Activated T-cell treated with anti-CD3 and anti-CD28 coated beads, Interleukin-2, amount 50 U/mL, for 24 hours (primary cell): Measurements from ENCODE around the gene GDI1.

ENCODE experiments used
- DNase-seq: peaks from one replicate; pipeline ENCODE4 v3.0.0-alpha.2; 2020
- H3K27ac Mint-ChIP-seq: 2 replicates; pipeline ENCODE4 v1.8.0; 2020; ENCODE audit warnings: mild to moderate bottlenecking, mixed read lengths
- H3K27me3 Mint-ChIP-seq: 2 replicates; pipeline ENCODE4 v1.8.0; 2020; ENCODE audit warnings: mixed read lengths
- H3K36me3 Mint-ChIP-seq: 2 replicates; pipeline ENCODE4 v1.8.0; 2020; ENCODE audit warnings: low read depth, mixed read lengths
- H3K4me1 Mint-ChIP-seq: 2 replicates; pipeline ENCODE4 v1.8.0; 2020; ENCODE audit warnings: low read depth, mixed read lengths
- H3K4me3 Mint-ChIP-seq: 2 replicates; pipeline ENCODE4 v1.8.0; 2020; ENCODE audit warnings: mild to moderate bottlenecking, moderate library complexity, mixed read lengths
- H3K9me3 Mint-ChIP-seq: 2 replicates; pipeline ENCODE4 v1.8.0; 2020; ENCODE audit warnings: mixed read lengths

GDI1 gene

DNA sequence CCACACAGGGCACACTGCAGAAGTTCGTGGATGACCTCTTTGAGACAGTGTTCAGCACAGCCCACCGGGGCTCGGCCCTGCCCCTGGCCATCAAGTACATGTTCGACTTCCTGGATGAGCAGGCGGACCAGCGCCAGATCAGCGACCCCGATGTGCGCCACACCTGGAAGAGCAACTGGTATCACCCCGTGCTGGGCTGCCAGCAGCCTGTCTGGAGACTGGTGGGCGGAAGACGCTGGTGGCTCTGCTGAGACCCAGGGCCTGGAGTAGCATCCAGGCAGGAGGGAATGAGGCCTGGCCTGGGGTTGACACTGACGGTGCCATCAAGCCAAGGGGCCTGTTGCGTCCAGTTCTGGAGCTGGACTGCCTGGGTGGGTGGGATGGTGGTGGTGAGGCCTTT lies 33.5 kb downstream of the GDI1 start:
- Mint-ChIP-seq H3K27ac (no peak overlapping the region), H3K27me3 (peaks cover 2% of the 10 kb centered on the region), H3K4me1 (peaks cover 2% of the 10 kb centered on the region), H3K36me3 (peaks cover 60% of the 10 kb centered on the region), H3K9me3 (no peaks in the 10 kb centered on the region), H3K4me3 (no peak overlapping the region)
- DNase-seq = no peak

DNA sequence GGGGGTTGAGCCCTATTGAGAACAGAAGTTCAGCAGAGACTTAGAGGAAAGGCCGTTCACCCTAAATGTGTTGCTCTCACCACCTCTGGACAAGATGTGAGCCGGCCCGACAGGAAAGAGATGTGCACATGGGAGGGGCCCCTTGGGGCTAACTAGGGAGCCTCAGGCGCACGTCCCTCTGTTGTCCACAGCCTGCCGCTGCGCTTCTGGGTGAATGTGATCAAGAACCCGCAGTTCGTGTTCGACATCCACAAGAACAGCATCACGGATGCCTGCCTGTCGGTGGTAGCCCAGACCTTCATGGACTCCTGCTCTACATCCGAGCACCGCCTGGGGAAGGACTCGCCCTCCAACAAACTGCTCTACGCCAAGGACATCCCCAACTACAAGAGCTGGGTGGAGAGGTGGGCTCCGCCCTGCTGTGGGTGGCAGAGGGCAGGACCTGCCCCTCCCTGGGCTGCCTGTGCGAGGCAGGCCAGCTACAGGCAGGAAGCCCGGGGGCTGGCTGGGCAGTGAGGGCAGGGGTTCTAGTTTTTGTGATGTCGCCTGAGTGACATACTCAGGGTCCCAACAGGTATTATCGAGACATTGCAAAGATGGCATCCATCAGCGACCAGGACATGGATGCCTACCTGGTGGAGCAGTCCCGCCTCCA lies 34.1 kb downstream of the GDI1 start:
- DNase-seq = no peak
- Mint-ChIP-seq H3K27me3 (peaks cover 5% of the 10 kb centered on the region), H3K27ac (no peak overlapping the region), H3K36me3 (peaks cover 57% of the 10 kb centered on the region), H3K9me3 (no peaks in the 10 kb centered on the region), H3K4me1 (peaks cover 4% of the 10 kb centered on the region), H3K4me3 (no peak overlapping the region)

DNA sequence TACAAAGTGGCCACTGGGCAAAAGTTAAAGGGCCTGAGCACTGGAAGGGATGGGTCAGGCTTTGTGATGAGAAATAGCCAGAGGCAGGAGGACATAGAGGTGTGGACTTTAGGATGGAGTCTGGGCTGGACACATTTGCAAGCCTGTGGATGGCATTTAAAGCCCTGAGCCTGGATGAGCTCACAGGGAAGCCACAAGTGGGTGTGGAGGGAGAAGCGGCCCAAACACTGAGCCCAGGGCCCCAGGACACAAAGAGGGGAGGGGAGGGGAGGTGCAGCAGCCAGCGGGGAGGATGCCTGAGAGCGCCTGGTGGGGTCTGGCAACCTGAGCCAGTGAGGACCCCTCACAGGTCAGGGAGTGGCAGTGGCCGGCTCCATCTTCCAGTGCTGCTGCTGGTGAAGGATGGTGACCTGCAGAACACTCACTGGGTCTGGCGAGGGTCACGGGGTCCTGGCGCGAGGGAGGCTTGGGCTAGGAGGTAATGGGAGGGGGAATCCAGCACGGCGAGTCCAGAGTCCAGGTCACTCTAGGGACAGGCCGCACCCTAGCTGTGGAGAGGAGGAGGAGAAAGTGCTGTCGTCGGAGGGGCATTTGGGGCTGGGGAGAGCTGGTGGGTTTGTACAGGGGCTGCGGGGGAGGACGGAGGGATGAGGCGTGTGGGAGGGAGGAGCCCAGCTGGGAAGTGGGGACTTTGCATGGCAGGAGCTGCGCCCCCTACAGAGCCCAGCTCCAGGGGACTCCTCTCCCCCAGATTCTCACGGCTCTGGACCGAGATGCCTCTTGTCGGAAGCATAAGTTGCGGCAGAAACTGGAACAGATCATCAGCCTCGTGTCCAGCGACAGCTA lies 35.1 kb downstream of the GDI1 start:
- no peak overlapping the region for H3K27ac Mint-ChIP-seq
- H3K4me3 Mint-ChIP-seq = no peak overlapping the region
- peaks cover 4% of the 10 kb centered on the region for H3K4me1 Mint-ChIP-seq
- no peaks in the 10 kb centered on the region for H3K9me3 Mint-ChIP-seq
- DNase-seq = no peak
- peaks cover 52% of the 10 kb centered on the region for H3K36me3 Mint-ChIP-seq
- peaks cover 5% of the 10 kb centered on the region for H3K27me3 Mint-ChIP-seq

DNA sequence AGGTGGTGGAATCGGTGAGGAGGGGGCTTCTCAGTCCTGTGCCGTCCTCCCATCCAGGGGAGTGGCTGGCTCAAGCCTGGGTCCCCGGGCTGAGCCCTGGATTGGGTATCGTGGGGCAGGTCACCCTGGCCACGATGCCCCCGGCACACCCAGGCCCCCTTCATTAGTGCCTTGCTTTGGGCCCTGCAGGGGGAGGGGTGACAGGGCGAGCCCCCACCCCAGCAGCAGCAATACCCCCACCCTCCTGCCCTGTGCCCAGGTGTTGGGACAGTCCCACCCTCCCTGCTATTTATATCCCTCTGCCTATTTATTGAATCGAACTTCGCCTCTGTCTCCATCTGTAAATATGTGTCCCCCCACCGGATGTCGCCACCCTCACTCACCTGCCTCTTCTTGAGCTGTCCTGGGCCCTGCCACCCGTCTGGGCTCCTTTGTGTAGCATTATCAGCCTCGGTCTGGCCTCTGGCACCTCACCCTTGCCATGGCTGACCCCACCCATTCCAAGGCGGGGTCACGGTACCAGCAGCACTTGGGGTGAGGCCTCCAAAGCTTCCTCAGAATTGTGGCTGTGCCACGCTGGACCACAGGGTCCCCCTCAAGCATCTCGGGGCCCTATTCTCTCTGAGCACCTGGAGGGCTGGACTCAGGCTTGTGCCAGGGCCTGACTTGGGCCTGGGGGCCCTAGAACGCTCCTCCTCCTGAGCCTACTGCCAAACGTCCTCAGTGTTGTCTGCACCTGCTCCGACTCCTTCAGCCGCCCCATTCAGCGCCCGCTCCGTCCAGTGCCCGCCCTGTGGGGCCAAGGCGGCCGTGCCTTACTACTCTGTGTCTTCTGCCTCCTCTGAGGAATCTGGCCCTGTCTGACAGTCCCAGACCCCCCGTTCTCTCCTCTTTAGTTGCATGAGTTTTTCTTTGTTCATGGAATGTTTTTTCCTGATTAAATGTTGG lies 36.0 kb downstream of the GDI1 start:
- no peaks in the 10 kb centered on the region for H3K9me3 Mint-ChIP-seq
- peaks cover 51% of the 10 kb centered on the region for H3K36me3 Mint-ChIP-seq
- H3K4me1 Mint-ChIP-seq = peaks cover 12% of the 10 kb centered on the region
- H3K4me3 Mint-ChIP-seq = no peak overlapping the region
- DNase-seq = no peak
- peaks cover 5% of the 10 kb centered on the region for H3K27me3 Mint-ChIP-seq
- H3K27ac Mint-ChIP-seq = no peak overlapping the region

DNA sequence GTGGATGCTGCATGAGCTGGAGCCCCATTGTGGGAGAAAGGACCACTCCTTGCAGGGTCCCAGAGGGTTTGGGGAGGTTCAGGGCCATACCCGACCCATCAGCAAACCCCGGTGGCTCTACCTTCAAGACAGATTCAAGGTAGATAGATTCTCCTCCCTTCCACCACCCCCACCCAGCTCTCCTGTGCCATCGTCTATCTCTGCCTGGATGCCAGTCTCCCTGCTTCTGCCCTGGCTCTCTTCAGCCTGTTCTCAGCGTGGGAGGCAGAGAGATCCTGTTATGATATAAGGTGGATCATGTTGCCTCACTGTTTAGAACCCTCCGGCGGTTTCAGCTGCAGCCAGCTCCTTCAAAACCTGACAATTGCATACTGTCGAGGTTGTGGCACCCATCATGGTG lies 36.7 kb downstream of the GDI1 start:
- H3K27me3 Mint-ChIP-seq = peaks cover 5% of the 10 kb centered on the region
- H3K27ac Mint-ChIP-seq = no peak overlapping the region
- H3K4me1 Mint-ChIP-seq = peaks cover 12% of the 10 kb centered on the region
- H3K4me3 Mint-ChIP-seq = no peak overlapping the region
- no peak for DNase-seq
- no peaks in the 10 kb centered on the region for H3K9me3 Mint-ChIP-seq
- H3K36me3 Mint-ChIP-seq = peaks cover 46% of the 10 kb centered on the region

DNA sequence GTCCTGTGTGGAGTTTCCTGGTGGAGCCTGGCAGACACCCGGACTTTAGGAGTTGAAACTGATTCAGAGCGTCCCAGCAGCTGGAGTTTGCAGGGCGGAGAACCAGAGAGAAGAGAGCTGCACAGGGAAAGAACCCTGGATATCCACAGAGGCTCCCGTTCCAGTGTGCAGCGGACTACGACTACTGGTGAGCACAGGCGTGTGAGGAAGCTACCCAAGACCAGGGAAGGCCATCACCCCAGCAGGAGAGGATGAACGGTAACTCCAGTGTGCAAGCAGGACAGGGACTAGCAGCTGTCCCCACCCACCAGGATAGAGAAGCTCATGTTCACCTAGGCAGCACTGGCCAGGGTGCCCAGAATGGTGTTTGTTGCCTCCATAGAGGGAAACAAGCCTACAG lies 39.9 kb downstream of the GDI1 start:
- H3K27ac Mint-ChIP-seq = no peak overlapping the region
- peaks cover 22% of the 10 kb centered on the region for H3K36me3 Mint-ChIP-seq
- peaks cover 19% of the 10 kb centered on the region for H3K4me1 Mint-ChIP-seq
- peaks cover 9% of the 10 kb centered on the region for H3K27me3 Mint-ChIP-seq
- H3K4me3 Mint-ChIP-seq = no peak overlapping the region
- no peaks in the 10 kb centered on the region for H3K9me3 Mint-ChIP-seq
- no peak for DNase-seq

DNA sequence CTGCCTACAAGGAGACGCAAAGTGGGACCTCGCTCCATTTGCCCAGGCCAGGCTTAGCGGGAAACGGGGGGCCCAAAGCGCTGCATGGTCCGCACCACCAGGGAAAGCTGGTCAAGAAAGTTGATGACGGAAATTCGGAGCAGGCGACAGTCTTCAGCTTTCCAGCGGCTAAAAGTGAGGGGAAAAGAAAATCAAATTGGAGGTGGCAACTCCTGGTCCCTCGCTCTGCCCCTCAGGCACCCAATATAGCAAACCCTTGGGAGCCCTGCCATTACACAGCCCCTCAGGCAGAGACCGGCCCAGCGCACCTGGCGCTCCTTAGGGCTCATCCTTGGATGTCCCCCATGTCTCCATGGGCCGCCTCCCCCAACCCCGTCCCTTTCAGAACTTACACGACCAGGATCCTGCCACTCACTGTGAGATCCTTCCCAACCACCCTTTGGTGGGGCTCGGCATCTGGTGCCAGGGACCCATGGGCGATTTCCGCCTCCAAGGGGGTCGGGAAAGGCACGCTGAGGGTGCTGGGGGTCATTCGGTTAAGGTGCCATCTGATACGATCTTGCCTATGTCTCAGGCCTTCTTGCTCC lies 41.0 kb downstream of the GDI1 start:
- peaks cover 13% of the 10 kb centered on the region for H3K36me3 Mint-ChIP-seq
- H3K4me3 Mint-ChIP-seq = peak overlapping the region; percentile 84
- peaks cover 19% of the 10 kb centered on the region for H3K4me1 Mint-ChIP-seq
- DNase-seq = no peak
- H3K27me3 Mint-ChIP-seq = peaks cover 15% of the 10 kb centered on the region
- H3K27ac Mint-ChIP-seq = peak overlapping the region; percentile 94
- no peaks in the 10 kb centered on the region for H3K9me3 Mint-ChIP-seq

DNA sequence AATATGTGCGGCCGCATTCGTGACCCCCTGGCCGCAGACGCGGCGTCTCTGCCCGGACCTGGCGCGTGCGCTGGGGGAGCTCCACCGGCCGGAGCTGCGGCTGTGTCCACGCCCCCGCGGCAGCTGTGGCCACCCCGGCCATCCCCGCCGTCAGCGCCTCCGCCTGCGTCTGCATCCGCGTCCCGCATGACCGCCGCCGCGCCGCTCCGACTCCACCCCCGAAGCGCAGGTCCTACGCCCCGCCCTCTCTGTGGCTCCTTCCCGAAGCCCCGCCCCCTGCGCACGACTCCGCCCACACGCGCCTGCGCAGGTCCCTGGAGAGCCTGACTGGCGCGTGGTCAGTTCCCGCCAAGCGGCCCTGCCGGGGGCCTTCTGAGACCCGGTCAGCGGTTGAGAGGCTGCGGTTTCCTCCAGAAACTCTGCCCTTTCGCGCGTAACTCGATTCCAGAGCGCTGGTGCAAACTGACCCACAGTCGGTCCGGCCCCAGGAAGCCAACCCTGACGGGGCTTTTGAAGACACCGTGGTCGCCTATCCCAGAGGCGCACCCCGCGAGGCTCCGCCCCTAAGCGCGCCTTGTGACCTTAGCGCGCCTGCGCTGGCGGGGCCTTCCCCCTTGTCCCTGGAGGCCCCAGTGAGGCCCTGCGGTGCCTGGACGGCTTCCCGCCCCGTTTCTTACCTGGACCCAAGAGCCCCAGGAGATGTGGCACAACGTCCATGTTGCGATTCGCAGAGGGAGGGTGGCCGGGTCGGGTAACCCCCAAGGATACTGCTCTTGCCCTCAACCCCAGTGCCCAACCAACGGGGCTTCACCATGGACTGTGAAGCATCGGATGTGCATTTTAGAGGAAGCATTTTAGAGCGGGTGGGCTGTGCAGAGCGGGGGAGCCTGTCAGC lies 42.0 kb downstream of the GDI1 start, which contains the start of gene LAGE3:
Gene LAGE3, minus strand, starts transcription at position 554 of the 895 bp plus-strand sequence. Its CDS starts 366 bp downstream, at position 188.
- Mint-ChIP-seq H3K9me3 (no peaks in the 10 kb centered on the region), H3K27ac (peak within 1 kb of the TSS; percentile 94), H3K27me3 (peaks cover 19% of the 10 kb centered on the region), H3K4me3 (peak within 1 kb of the TSS; percentile 84), H3K4me1 (peaks cover 27% of the 10 kb centered on the region), H3K36me3 (peaks cover 15% of the 10 kb centered on the region)
- peak; percentile 97 for DNase-seq

DNA sequence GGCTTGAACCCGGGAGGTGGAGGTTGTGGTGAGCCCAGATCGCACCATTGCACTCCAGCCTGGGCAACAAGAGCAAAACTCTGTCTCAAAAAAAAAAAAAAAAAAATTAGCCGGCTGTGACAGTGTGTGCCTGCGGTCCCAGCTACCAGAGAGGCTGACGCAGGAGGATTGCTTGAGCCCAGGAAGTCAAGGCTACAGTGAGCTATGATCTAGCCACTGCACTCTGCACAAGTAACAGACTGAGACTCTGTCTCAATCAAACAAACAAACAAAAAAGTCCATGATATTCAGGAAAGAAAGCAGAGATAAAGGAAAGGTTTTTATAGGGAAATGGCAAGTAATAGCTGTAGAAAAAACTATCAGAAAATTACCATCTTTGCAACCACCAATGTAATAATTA lies 44.2 kb downstream of the GDI1 start:
- Mint-ChIP-seq H3K27me3 (peaks cover 14% of the 10 kb centered on the region), H3K27ac (no peak overlapping the region), H3K36me3 (peaks cover 26% of the 10 kb centered on the region), H3K4me1 (peaks cover 32% of the 10 kb centered on the region), H3K9me3 (no peaks in the 10 kb centered on the region), H3K4me3 (no peak overlapping the region)
- DNase-seq = no peak

DNA sequence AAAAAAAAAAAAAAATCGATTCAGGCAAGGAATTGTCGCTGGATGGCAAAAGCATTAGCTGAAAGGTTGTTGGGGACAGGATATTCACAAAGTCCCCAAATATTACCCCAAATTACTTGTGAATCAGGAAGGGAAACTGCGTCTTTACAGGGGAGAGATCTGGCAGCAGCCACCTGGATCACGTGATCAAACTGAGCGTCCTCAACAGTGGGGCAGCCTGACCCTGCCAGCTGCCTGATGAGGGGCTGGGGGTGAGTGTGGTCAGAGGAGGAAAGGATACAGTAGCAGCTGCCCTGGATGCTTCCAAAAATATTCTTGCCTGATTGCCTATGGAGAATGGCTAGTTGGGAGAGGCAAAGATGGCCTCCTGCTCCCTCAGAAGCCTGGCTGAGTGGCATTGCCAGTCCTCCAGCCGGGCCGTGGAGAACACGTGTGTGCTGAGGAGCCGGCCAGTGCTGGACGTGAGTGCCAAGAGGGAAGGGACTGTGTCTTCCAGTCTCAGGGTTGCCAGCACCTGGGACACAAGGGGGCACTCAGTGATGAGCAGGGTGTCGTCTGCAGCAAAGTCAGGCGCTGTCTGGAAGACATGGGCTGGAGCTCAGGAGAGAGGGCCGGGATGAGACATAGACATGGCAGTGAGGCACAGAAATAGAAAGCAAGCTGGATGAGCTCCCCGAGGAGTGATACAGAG lies 45.1 kb downstream of the GDI1 start:
- Mint-ChIP-seq H3K27ac (no peak overlapping the region), H3K9me3 (no peaks in the 10 kb centered on the region), H3K4me1 (peaks cover 34% of the 10 kb centered on the region), H3K4me3 (no peak overlapping the region), H3K27me3 (peaks cover 14% of the 10 kb centered on the region), H3K36me3 (peaks cover 28% of the 10 kb centered on the region)
- no peak for DNase-seq

DNA sequence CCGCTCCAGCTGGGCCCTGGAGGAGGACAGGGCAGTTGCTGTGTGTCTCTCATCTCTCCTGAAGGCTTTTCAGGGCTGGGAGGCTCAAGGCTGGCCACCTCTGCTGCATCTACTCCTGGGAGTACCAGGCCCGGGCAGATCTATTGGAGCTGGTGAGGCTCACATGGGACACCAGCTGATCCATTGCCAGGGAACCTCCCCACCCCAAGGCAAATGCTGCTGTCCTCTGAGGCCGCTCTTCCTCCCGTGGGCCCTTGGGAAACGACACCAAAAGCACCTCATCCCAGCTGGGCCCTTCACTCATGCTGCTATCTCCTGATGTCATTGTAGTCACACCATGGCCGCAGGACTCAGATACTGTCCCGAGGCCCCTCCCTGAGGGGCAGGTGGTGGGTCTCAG lies 45.8 kb downstream of the GDI1 start:
- H3K4me1 Mint-ChIP-seq = peaks cover 29% of the 10 kb centered on the region
- DNase-seq = no peak
- no peak overlapping the region for H3K27ac Mint-ChIP-seq
- H3K27me3 Mint-ChIP-seq = peaks cover 15% of the 10 kb centered on the region
- H3K9me3 Mint-ChIP-seq = no peaks in the 10 kb centered on the region
- peaks cover 36% of the 10 kb centered on the region for H3K36me3 Mint-ChIP-seq
- H3K4me3 Mint-ChIP-seq = no peak overlapping the region

DNA sequence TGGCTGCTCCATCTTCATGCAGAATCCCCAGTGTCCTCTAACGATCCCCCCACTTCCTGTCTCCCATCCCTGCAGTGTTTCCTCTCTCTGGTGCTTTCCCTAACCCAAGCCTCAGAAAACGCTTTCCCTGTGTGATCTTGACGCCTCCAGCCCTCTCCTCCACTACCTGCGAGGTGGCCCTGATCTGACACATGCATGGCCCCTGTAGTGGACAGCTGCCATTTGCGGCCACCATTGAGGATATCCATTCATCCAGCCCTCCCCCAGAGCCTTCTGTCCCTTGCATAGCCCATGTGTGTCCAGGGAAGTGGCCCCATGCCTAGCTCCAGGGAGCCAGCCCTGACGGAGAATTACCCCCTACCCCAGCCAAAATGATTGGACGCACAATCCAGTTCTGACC lies 46.4 kb downstream of the GDI1 start:
- H3K4me3 Mint-ChIP-seq = peak overlapping the region; percentile 13

More for the DNA sequence above, 46.4 kb downstream of the GDI1 start:
- Mint-ChIP-seq H3K27me3 (peaks cover 19% of the 10 kb centered on the region), H3K27ac (peak overlapping the region; percentile 67), H3K9me3 (no peaks in the 10 kb centered on the region), H3K4me1 (peaks cover 33% of the 10 kb centered on the region), H3K36me3 (peaks cover 41% of the 10 kb centered on the region)
- no peak for DNase-seq
